ENCODE results near the gene CBX2.

Gene CBX2

GRCh38 chr17:79779084-79779529, 1.2 kb downstream of the CBX2 start:
- Histone ChIP-seq H2AFZ (ENCODE audit: low read length) (no peak overlapping the region), H3K79me2 (ENCODE audit: insufficient read depth, low read length) (no peaks in the 10 kb centered on the region), H3K27me3 (ENCODE audit: insufficient read depth, low read length) (no peaks in the 10 kb centered on the region), H4K20me1 (ENCODE audit: insufficient read depth, low read length) (no peaks in the 10 kb centered on the region), H3K27ac (ENCODE audit: low read depth, low read length, poor library complexity, severe bottlenecking) (peak overlapping the region; percentile 1), H3K4me2 (ENCODE audit: low read length) (peak overlapping the region; percentile 87), H3K4me3 (ENCODE audit: low read depth, low read length, poor library complexity, severe bottlenecking) (peak overlapping the region; percentile 81), H3K9me3 (ENCODE audit: low read length) (no peaks in the 10 kb centered on the region), H3F3A (ENCODE audit: insufficient read depth, low read length) (peaks cover 5% of the 10 kb centered on the region; the same call in 1 of the 2 replicates), H3K9me2 (ENCODE audit: low read depth, low read length) (no peaks in the 10 kb centered on the region), H3K4me1 (ENCODE audit: insufficient read depth, low read length, severe bottlenecking) (peaks cover 20% of the 10 kb centered on the region), H3K36me3 (ENCODE audit: insufficient read depth, low read length) (peaks cover 18% of the 10 kb centered on the region), H3K9ac (ENCODE audit: low read length) (peak overlapping the region; percentile 95)
- TF ChIP-seq EZH2 (IDR thresholded peaks at IDR 0.05; ENCODE audit: borderline replicate concordance, low read length) (no peak), CTCF (IDR thresholded peaks at IDR 0.05; ENCODE audit: low read length) (no peak)

GRCh38 chr17:79779661-79780365, 1.9 kb downstream of the CBX2 start:
- peaks cover 5% of the 10 kb centered on the region; the same call in 1 of the 2 replicates for H3F3A ChIP-seq (ENCODE audit: insufficient read depth, low read length)
- H3K27me3 ChIP-seq (ENCODE audit: insufficient read depth, low read length) = no peaks in the 10 kb centered on the region
- H3K4me1 ChIP-seq (ENCODE audit: insufficient read depth, low read length, severe bottlenecking) = peaks cover 20% of the 10 kb centered on the region
- H3K9ac ChIP-seq (ENCODE audit: low read length) = peak overlapping the region; percentile 95; the same call in 1 of the 2 replicates
- H3K9me2 ChIP-seq (ENCODE audit: low read depth, low read length) = no peaks in the 10 kb centered on the region
- TF ChIP-seq EZH2 (IDR thresholded peaks at IDR 0.05; ENCODE audit: borderline replicate concordance, low read length) (no peak), CTCF (IDR thresholded peaks at IDR 0.05; ENCODE audit: low read length) (no peak)
- H3K79me2 ChIP-seq (ENCODE audit: insufficient read depth, low read length) = no peaks in the 10 kb centered on the region
- peak overlapping the region; percentile 81 for H3K4me3 ChIP-seq (ENCODE audit: low read depth, low read length, poor library complexity, severe bottlenecking)
- peak overlapping the region; percentile 87 for H3K4me2 ChIP-seq (ENCODE audit: low read length)
- H2AFZ ChIP-seq (ENCODE audit: low read length) = no peak overlapping the region
- H3K27ac ChIP-seq (ENCODE audit: low read depth, low read length, poor library complexity, severe bottlenecking) = no peak overlapping the region
- peaks cover 25% of the 10 kb centered on the region for H3K36me3 ChIP-seq (ENCODE audit: insufficient read depth, low read length)
- no peaks in the 10 kb centered on the region for H4K20me1 ChIP-seq (ENCODE audit: insufficient read depth, low read length)
- H3K9me3 ChIP-seq (ENCODE audit: low read length) = no peaks in the 10 kb centered on the region

- H3K9me3 ChIP-seq (ENCODE audit: low read length) = no peaks in the 10 kb centered on the region
- H3K4me1 ChIP-seq (ENCODE audit: insufficient read depth, low read length, severe bottlenecking) = peaks cover 20% of the 10 kb centered on the region
- no peak for TF ChIP-seq EZH2 (IDR thresholded peaks at IDR 0.05; ENCODE audit: borderline replicate concordance, low read length)
- TF ChIP-seq CTCF (IDR thresholded peaks at IDR 0.05; ENCODE audit: low read length) = no peak
- H3K27me3 ChIP-seq (ENCODE audit: insufficient read depth, low read length) = no peaks in the 10 kb centered on the region
- H3K9ac ChIP-seq (ENCODE audit: low read length) = no peak overlapping the region
- H3K79me2 ChIP-seq (ENCODE audit: insufficient read depth, low read length) = no peaks in the 10 kb centered on the region
- no peaks in the 10 kb centered on the region for H4K20me1 ChIP-seq (ENCODE audit: insufficient read depth, low read length)
- no peak overlapping the region for H3K27ac ChIP-seq (ENCODE audit: low read depth, low read length, poor library complexity, severe bottlenecking)
- H3K4me3 ChIP-seq (ENCODE audit: low read depth, low read length, poor library complexity, severe bottlenecking) = no peak overlapping the region
- no peak overlapping the region for H2AFZ ChIP-seq (ENCODE audit: low read length)
- H3K36me3 ChIP-seq (ENCODE audit: insufficient read depth, low read length) = peaks cover 31% of the 10 kb centered on the region
- no peaks in the 10 kb centered on the region for H3K9me2 ChIP-seq (ENCODE audit: low read depth, low read length)
- H3F3A ChIP-seq (ENCODE audit: insufficient read depth, low read length) = peaks cover 5% of the 10 kb centered on the region; the same call in 1 of the 2 replicates
- no peak overlapping the region for H3K4me2 ChIP-seq (ENCODE audit: low read length)
These were observed 3.2 kb downstream of the CBX2 start for GRCh38 chr17:79781012-79781650.
